ENCODE results near the gene RBM10. TPM values are rescaled to one million over a fixed set of nuclear protein-coding genes. Genes with fewer than 3 reads are reported as not detected.

The RBM10 gene
- total RNA-seq, 1 experiment from 2014 or later, result 47.2 TPM

- H3K27ac Mint-ChIP-seq (ENCODE audit: unreplicated experiment), result no peak overlapping the region
- no peak overlapping the region for H3K4me3 Mint-ChIP-seq (ENCODE audit: low read depth, unreplicated experiment)
- H3K9me3 Mint-ChIP-seq (ENCODE audit: low read depth, unreplicated experiment), result no peaks in the 10 kb centered on the region
- CTCF ChIA-PET, result interaction anchor here (1.1 kb wide), 1 partner anchor 10 kb away, joined by 3 read pairs; no protein-coding TSS in a partner anchor
- TF ChIP-seq CTCF (IDR thresholded peaks at IDR 0.05; ENCODE audit: unreplicated experiment), result no peak
- BruUV-seq (replicated peaks), result no TSS peak
- no peaks in the 10 kb centered on the region for H3K27me3 Mint-ChIP-seq (ENCODE audit: unreplicated experiment)
- no peaks in the 10 kb centered on the region for H3K4me1 Mint-ChIP-seq (ENCODE audit: low read depth, unreplicated experiment)
- no peak for DNase-seq
- peaks cover 55% of the 10 kb centered on the region for H3K36me3 Mint-ChIP-seq (ENCODE audit: insufficient read depth, unreplicated experiment)
- intact Hi-C loops (cut with micrococcal nuclease; ENCODE audit: unreplicated experiment), result no loop called here
These were observed 61.3 kb downstream of the RBM10 start for GRCh38 chrX:47206316-47206715.

GRCh38 chrX:47208108-47208507 lies 63.1 kb downstream of the RBM10 start:
- peaks cover 50% of the 10 kb centered on the region for H3K36me3 Mint-ChIP-seq (ENCODE audit: insufficient read depth, unreplicated experiment)
- CTCF ChIA-PET, result no interaction called here
- H3K27ac Mint-ChIP-seq (ENCODE audit: unreplicated experiment), result no peak overlapping the region
- no TSS peak for BruUV-seq (replicated peaks)
- no peak for DNase-seq
- no peaks in the 10 kb centered on the region for H3K27me3 Mint-ChIP-seq (ENCODE audit: unreplicated experiment)
- intact Hi-C loops (cut with micrococcal nuclease; ENCODE audit: unreplicated experiment), result no loop called here
- TF ChIP-seq CTCF (IDR thresholded peaks at IDR 0.05; ENCODE audit: unreplicated experiment), result no peak
- no peaks in the 10 kb centered on the region for H3K4me1 Mint-ChIP-seq (ENCODE audit: low read depth, unreplicated experiment)
- H3K9me3 Mint-ChIP-seq (ENCODE audit: low read depth, unreplicated experiment), result no peaks in the 10 kb centered on the region
- H3K4me3 Mint-ChIP-seq (ENCODE audit: low read depth, unreplicated experiment), result no peak overlapping the region

- Mint-ChIP-seq H3K9me3 (ENCODE audit: low read depth, unreplicated experiment) (no peaks in the 10 kb centered on the region), H3K4me1 (ENCODE audit: low read depth, unreplicated experiment) (no peaks in the 10 kb centered on the region), H3K27ac (ENCODE audit: unreplicated experiment) (no peak overlapping the region), H3K4me3 (ENCODE audit: low read depth, unreplicated experiment) (no peak overlapping the region), H3K36me3 (ENCODE audit: insufficient read depth, unreplicated experiment) (peaks cover 40% of the 10 kb centered on the region), H3K27me3 (ENCODE audit: unreplicated experiment) (no peaks in the 10 kb centered on the region)
- no peak for DNase-seq
- no peak for TF ChIP-seq CTCF (IDR thresholded peaks at IDR 0.05; ENCODE audit: unreplicated experiment)
- no TSS peak for BruUV-seq (replicated peaks)
- intact Hi-C loops (cut with micrococcal nuclease; ENCODE audit: unreplicated experiment), result no loop called here
- CTCF ChIA-PET, result interaction anchor here (0.6 kb wide), 1 partner anchor 518 kb away, joined by 3 read pairs; no protein-coding TSS in a partner anchor
These were observed 64.7 kb downstream of the RBM10 start for GRCh38 chrX:47209508-47210238.

- CTCF ChIA-PET, result no interaction called here
- no peaks in the 10 kb centered on the region for H3K27me3 Mint-ChIP-seq (ENCODE audit: unreplicated experiment)
- intact Hi-C loops (cut with micrococcal nuclease; ENCODE audit: unreplicated experiment), result no loop called here
- H3K36me3 Mint-ChIP-seq (ENCODE audit: insufficient read depth, unreplicated experiment), result peaks cover 36% of the 10 kb centered on the region
- no peak overlapping the region for H3K27ac Mint-ChIP-seq (ENCODE audit: unreplicated experiment)
- peaks cover 1% of the 10 kb centered on the region for H3K4me1 Mint-ChIP-seq (ENCODE audit: low read depth, unreplicated experiment)
- no peaks in the 10 kb centered on the region for H3K9me3 Mint-ChIP-seq (ENCODE audit: low read depth, unreplicated experiment)
- DNase-seq, result no peak
- no peak overlapping the region for H3K4me3 Mint-ChIP-seq (ENCODE audit: low read depth, unreplicated experiment)
- no peak for TF ChIP-seq CTCF (IDR thresholded peaks at IDR 0.05; ENCODE audit: unreplicated experiment)
- no TSS peak for BruUV-seq (replicated peaks)
These were observed 65.8 kb downstream of the RBM10 start for GRCh38 chrX:47210661-47211425.

All from Calu3 (cell line).